CD8-positive, alpha-beta memory T cell (primary cell): ENCODE results near the gene OTUB2. TPM values are rescaled to one million over a fixed set of nuclear protein-coding genes. Genes with fewer than 3 reads are reported as not detected.

Experiments
- CTCF ChIA-PET: fragments of 350-600 bp; sonication (Branson Sonifier 250); formaldehyde crosslinking; loops from one replicate; lab custom pipeline; 2021; ENCODE audit warnings: antibody characterized with exemption; lab: Charles Lee
- POLR2A ChIA-PET: fragments of 350-600 bp; sonication (Branson Sonifier 250); formaldehyde crosslinking; loops from one replicate; lab custom pipeline; 2021; ENCODE audit warnings: antibody characterized with exemption; lab: Charles Lee
- DNase-seq, 5 donors: peaks; one replicate each; pipeline versions ENCODE4 v3.0.0 to v3.0.0-alpha.2; 2020 to 2022; ENCODE audit warnings: mixed read lengths in 1 of 5
- H3K27ac ChIP-seq: one replicate; pipeline ENCODE4 v1.7.0; 2013; ENCODE audit warnings: low read depth, mild to moderate bottlenecking, low read length, moderate library complexity
- H3K27me3 ChIP-seq: 2 replicates; pipeline ENCODE4 v1.7.0; 2013; ENCODE audit warnings: low read length, mild to moderate bottlenecking; ENCODE audit not compliant: insufficient read depth, poor library complexity, severe bottlenecking
- H3K36me3 ChIP-seq: 2 replicates; pipeline ENCODE4 v1.7.0; 2013; ENCODE audit warnings: mild to moderate bottlenecking, low read length, moderate library complexity; ENCODE audit not compliant: insufficient read depth
- H3K4me1 ChIP-seq: 2 replicates; pipeline ENCODE4 v1.7.0; 2013; ENCODE audit warnings: mild to moderate bottlenecking, low read length, moderate library complexity; ENCODE audit not compliant: insufficient read depth
- H3K4me3 ChIP-seq: 2 replicates; pipeline ENCODE4 v1.7.0; 2013; ENCODE audit warnings: mild to moderate bottlenecking, low read length
- H3K9me3 ChIP-seq: 2 replicates; pipeline ENCODE4 v1.7.0; 2013; ENCODE audit warnings: mild to moderate bottlenecking, low read length
- H3K27ac Mint-ChIP-seq, 8 donors: one replicate each; pipeline ENCODE4 v1.8.0; 2020 to 2021; ENCODE audit warnings: mixed read lengths in 8 of 8, mild to moderate bottlenecking in 6 of 8, inconsistent platforms in 3 of 8, moderate library complexity in 3 of 8
- H3K27me3 Mint-ChIP-seq, 2 donors: one replicate each; pipeline ENCODE4 v1.8.0; 2020 to 2021; ENCODE audit warnings: mixed read lengths in 2 of 2, mild to moderate bottlenecking in 1 of 2, moderate library complexity in 1 of 2
- H3K36me3 Mint-ChIP-seq, 3 donors: one replicate each; pipeline ENCODE4 v1.8.0; 2020 to 2021; ENCODE audit warnings: mixed read lengths in 3 of 3, inconsistent platforms in 1 of 3, mild to moderate bottlenecking in 1 of 3
- H3K4me1 Mint-ChIP-seq, 3 donors: one replicate each; pipeline ENCODE4 v1.8.0; 2020 to 2021; ENCODE audit warnings: mixed read lengths in 3 of 3, inconsistent platforms in 1 of 3, mild to moderate bottlenecking in 1 of 3
- H3K4me3 Mint-ChIP-seq, 7 donors: one replicate each; pipeline ENCODE4 v1.8.0; 2020 to 2021; ENCODE audit warnings: mixed read lengths in 7 of 7, mild to moderate bottlenecking in 6 of 7, moderate library complexity in 4 of 7, inconsistent platforms in 2 of 7
- H3K9me3 Mint-ChIP-seq, 5 donors: one replicate each; pipeline ENCODE4 v1.8.0; 2020 to 2022; ENCODE audit warnings: mixed read lengths in 5 of 5, mild to moderate bottlenecking in 3 of 5, moderate library complexity in 2 of 5, inconsistent platforms in 1 of 5
- polyA plus RNA-seq: library from polyadenylated mRNA; unstranded; fragments of 300-500 nt; fragmentation: Illumina TruSeq; gene quantifications from one replicate; pipeline ENCODE4 v1.2.3, GENCODE V29; 2021
- total RNA-seq, 2 experiments: library from RNA; stranded (reverse); gene quantifications; one replicate each; pipeline ENCODE4 v1.2.3, GENCODE V29; 2021

OTUB2 gene
- total and polyA plus RNA-seq, 3 experiments from 2014 or later: 0.12 to 1.8 (median 1.1) TPM

GRCh38 chr14:94022532-94023411 is 3.4 kb upstream of the OTUB2 start:
- peaks cover 1 to 3% of the 10 kb centered on the region in 2 donors for H3K27me3 Mint-ChIP-seq
- H3K9me3 Mint-ChIP-seq: no peaks in the 10 kb centered on the region
- H3K4me1 Mint-ChIP-seq: peaks cover 13 to 26% (median 22%) of the 10 kb centered on the region in 3 donors
- no peak overlapping the region for H3K4me3 Mint-ChIP-seq
- ChIA-PET CTCF (interaction anchor here (1.6 to 3.5 kb wide), 3 partner anchors 14 to 84 kb away, joined by 4 to 18 read pairs (median 16); no protein-coding TSS in a partner anchor), POLR2A (interaction anchor here (0.6 to 1.3 kb wide), 2 partner anchors 22 to 71 kb away, joined by 3 read pairs; no protein-coding TSS in a partner anchor)
- Histone ChIP-seq H3K27me3 (no peaks in the 10 kb centered on the region), H3K4me1 (peaks cover 5% of the 10 kb centered on the region), H3K27ac (no peak overlapping the region), H3K36me3 (no peaks in the 10 kb centered on the region), H3K9me3 (no peaks in the 10 kb centered on the region), H3K4me3 (no peak overlapping the region)
- peaks cover 0 to 1% (median 0%) of the 10 kb centered on the region in 3 donors for H3K36me3 Mint-ChIP-seq
- H3K27ac Mint-ChIP-seq: no peak overlapping the region
- no peak for DNase-seq

DNA sequence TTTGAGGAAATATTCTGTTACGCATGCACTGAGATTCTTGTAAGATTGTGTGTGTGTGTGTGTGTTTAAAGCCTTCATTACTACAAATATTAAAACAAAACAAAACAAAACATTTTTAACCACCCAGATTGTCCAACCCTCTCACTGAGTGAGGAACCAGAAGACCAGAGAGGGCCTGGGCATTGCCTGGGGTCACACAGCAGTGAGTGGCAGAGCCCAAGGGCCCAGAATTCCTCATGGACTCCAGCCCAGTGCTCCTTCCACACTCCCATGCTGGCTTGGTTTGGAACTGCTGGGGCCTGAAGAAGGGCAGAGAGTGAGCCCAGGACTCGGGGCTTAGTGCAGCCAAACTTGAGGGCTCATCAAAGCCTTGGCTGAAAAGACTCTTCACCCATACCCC is 1.6 kb upstream of the OTUB2 start:
- Histone ChIP-seq H3K27ac (no peak overlapping the region), H3K4me3 (no peak overlapping the region), H3K9me3 (no peaks in the 10 kb centered on the region), H3K4me1 (peaks cover 5% of the 10 kb centered on the region), H3K36me3 (no peaks in the 10 kb centered on the region), H3K27me3 (no peaks in the 10 kb centered on the region)
- POLR2A ChIA-PET: interaction anchor here (1.3 kb wide), 1 partner anchor 73 kb away, joined by 3 read pairs; no protein-coding TSS in a partner anchor
- CTCF ChIA-PET: interaction anchor here (0.9 to 3.5 kb wide), 9 partner anchors 8 to 112 kb away, joined by 3 to 16 read pairs (median 4); no protein-coding TSS in a partner anchor
- Mint-ChIP-seq H3K27me3 (peaks cover 1 to 3% of the 10 kb centered on the region in 2 donors), H3K4me1 (peaks cover 21 to 36% (median 34%) of the 10 kb centered on the region in 3 donors), H3K36me3 (peaks cover 0 to 1% (median 0%) of the 10 kb centered on the region in 3 donors), H3K27ac (no peak overlapping the region), H3K4me3 (no peak overlapping the region), H3K9me3 (no peaks in the 10 kb centered on the region)
- no peak for DNase-seq

DNA sequence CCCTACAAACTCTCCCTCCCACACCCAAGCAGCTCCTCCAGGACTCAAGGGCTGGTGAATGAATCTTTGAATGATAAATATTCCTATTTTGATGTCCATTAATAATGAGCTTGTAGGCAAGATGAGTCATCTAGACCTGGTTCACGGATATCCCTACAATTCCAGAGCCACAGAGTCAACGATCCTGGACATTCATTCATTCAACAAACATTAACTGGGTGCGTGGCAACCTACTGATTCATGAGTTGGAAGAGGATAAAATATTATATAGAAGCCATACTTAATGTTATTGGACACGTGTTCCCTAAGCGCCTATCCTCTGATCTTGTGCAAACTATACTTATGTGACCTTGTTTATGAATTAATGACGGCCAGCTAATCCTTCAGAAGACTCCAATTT is 420 bp upstream of the OTUB2 start:
- no peak for DNase-seq
- H3K4me3 ChIP-seq: peak overlapping the region; percentile 57
- Mint-ChIP-seq H3K27ac (peak overlapping the region in 3 of 8 donors; percentile 82 to 85 (median 83)), H3K9me3 (no peaks in the 10 kb centered on the region), H3K36me3 (peaks cover 0 to 1% (median 0%) of the 10 kb centered on the region in 3 donors), H3K4me3 (peak overlapping the region; percentile 71 to 94 (median 82)), H3K27me3 (peaks cover 0 to 3% of the 10 kb centered on the region in 2 donors), H3K4me1 (peaks cover 21 to 36% (median 34%) of the 10 kb centered on the region in 3 donors)
- no peaks in the 10 kb centered on the region for H3K36me3 ChIP-seq
- peaks cover 5% of the 10 kb centered on the region for H3K4me1 ChIP-seq
- ChIA-PET CTCF (interaction anchor here (1.0 to 4.3 kb wide), 7 partner anchors 10 to 118 kb away, joined by 3 to 29 read pairs (median 3); no protein-coding TSS in a partner anchor), POLR2A (interaction anchor here (0.6 to 1.2 kb wide), 4 partner anchors 11 to 86 kb away, joined by 3 to 5 read pairs (median 4); no protein-coding TSS in a partner anchor)
- H3K27me3 ChIP-seq: no peaks in the 10 kb centered on the region
- no peaks in the 10 kb centered on the region for H3K9me3 ChIP-seq
- H3K27ac ChIP-seq: no peak overlapping the region

- Mint-ChIP-seq H3K27me3 (peaks cover 0 to 3% of the 10 kb centered on the region in 2 donors), H3K27ac (peak overlapping the region in 1 of 8 donors; percentile 19), H3K36me3 (peaks cover 0 to 1% (median 0%) of the 10 kb centered on the region in 3 donors), H3K9me3 (no peaks in the 10 kb centered on the region), H3K4me1 (peaks cover 21 to 30% (median 29%) of the 10 kb centered on the region in 3 donors), H3K4me3 (peak overlapping the region in 6 of 7 donors; percentile 15 to 88 (median 61))
- Histone ChIP-seq H3K4me1 (peaks cover 5% of the 10 kb centered on the region), H3K27me3 (no peaks in the 10 kb centered on the region), H3K36me3 (no peaks in the 10 kb centered on the region), H3K27ac (no peak overlapping the region), H3K4me3 (peak overlapping the region; percentile 57), H3K9me3 (no peaks in the 10 kb centered on the region)
- ChIA-PET POLR2A (no interaction called here), CTCF (interaction anchor here (1.1 to 4.3 kb wide), 6 partner anchors 10 to 109 kb away, joined by 3 to 29 read pairs (median 6); no protein-coding TSS in a partner anchor)
- no peak for DNase-seq
Measured at GRCh38 chr14:94026889-94027469, 839 bp downstream of the OTUB2 start.

DNA sequence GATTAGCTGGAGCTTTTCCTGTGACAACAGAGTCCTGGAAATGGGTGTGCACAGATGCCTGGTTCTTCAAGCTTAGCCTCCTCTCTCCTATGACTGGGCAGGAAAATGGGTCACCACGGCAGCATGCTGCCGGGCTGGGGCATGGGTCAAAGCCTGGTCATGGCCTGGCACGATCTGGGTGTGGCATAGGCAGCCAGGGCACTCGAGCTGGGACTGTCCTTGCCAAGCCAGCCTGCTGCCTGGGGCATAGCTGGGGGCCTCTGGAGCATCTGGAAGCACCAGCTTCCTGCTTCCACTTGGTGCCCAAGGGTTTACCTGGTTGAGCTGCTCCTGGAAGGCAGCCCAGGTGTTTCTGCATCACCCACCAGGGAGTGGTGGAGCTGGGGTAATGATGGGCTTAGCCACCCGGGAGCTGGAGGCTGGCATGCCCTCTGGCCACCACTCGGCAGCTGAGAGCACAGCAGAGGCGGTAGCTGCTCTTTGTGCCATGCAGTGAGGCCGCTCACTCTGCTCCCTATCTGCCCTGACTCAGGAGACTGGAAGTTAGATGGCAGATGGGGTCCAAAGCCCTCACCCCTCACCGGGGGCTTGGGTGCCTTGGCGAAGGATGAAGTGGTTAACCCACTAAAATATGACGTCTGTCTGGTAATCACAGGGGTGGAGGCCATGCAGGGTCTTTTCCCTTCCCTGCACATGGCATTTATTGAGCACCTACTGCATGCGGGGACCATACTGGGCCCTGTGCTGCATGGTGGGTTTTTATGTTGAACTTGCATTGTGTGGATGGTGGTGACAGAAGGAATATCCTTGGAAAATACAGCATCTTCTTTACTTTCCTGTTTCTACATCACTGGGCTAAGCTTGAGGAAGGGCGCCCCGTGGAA is 1.7 kb downstream of the OTUB2 start:
- Histone ChIP-seq H3K4me1 (peaks cover 5% of the 10 kb centered on the region), H3K9me3 (no peaks in the 10 kb centered on the region), H3K36me3 (no peaks in the 10 kb centered on the region), H3K27ac (no peak overlapping the region), H3K4me3 (no peak overlapping the region), H3K27me3 (no peaks in the 10 kb centered on the region)
- H3K36me3 Mint-ChIP-seq: peaks cover 0 to 1% (median 0%) of the 10 kb centered on the region in 3 donors
- no peaks in the 10 kb centered on the region for H3K9me3 Mint-ChIP-seq
- peak overlapping the region in 2 of 8 donors; percentile 19 to 39 for H3K27ac Mint-ChIP-seq
- peaks cover 17 to 24% (median 21%) of the 10 kb centered on the region in 3 donors for H3K4me1 Mint-ChIP-seq
- ChIA-PET POLR2A (interaction anchor here (0.6 kb wide), 1 partner anchor 147 kb away, joined by 3 read pairs; no protein-coding TSS in a partner anchor), CTCF (interaction anchor here (1.1 to 4.3 kb wide), 6 partner anchors 9 to 108 kb away, joined by 3 to 29 read pairs (median 6); no protein-coding TSS in a partner anchor)
- DNase-seq: no peak
- H3K27me3 Mint-ChIP-seq: peaks cover 0 to 3% of the 10 kb centered on the region in 2 donors
- H3K4me3 Mint-ChIP-seq: peak overlapping the region; percentile 29 to 88 (median 64)

- H3K4me1 Mint-ChIP-seq: peaks cover 17 to 20% (median 17%) of the 10 kb centered on the region in 3 donors
- no peak overlapping the region for H3K27ac ChIP-seq
- H3K27me3 ChIP-seq: no peaks in the 10 kb centered on the region
- DNase-seq: no peak
- H3K4me3 ChIP-seq: no peak overlapping the region
- peaks cover 0 to 3% of the 10 kb centered on the region in 2 donors for H3K27me3 Mint-ChIP-seq
- peak overlapping the region in 1 of 8 donors; percentile 23 for H3K27ac Mint-ChIP-seq
- no peaks in the 10 kb centered on the region for H3K36me3 ChIP-seq
- no peaks in the 10 kb centered on the region for H3K9me3 Mint-ChIP-seq
- peaks cover 0 to 1% (median 0%) of the 10 kb centered on the region in 3 donors for H3K36me3 Mint-ChIP-seq
- H3K4me1 ChIP-seq: peaks cover 5% of the 10 kb centered on the region
- H3K9me3 ChIP-seq: no peaks in the 10 kb centered on the region
- CTCF ChIA-PET: interaction anchor here (1.1 to 4.3 kb wide), 6 partner anchors 8 to 108 kb away, joined by 3 to 29 read pairs (median 6); no protein-coding TSS in a partner anchor
- peak overlapping the region in 6 of 7 donors; percentile 29 to 80 (median 57) for H3K4me3 Mint-ChIP-seq
- POLR2A ChIA-PET: no interaction called here
Measured at GRCh38 chr14:94028450-94028826, 2.3 kb downstream of the OTUB2 start.

GRCh38 chr14:94029265-94029664 is 3.1 kb downstream of the OTUB2 start:
- POLR2A ChIA-PET: no interaction called here
- H3K9me3 ChIP-seq: no peaks in the 10 kb centered on the region
- Mint-ChIP-seq H3K9me3 (no peaks in the 10 kb centered on the region), H3K4me3 (peak overlapping the region in 1 of 7 donors; percentile 80), H3K4me1 (peaks cover 17 to 20% (median 17%) of the 10 kb centered on the region in 3 donors), H3K36me3 (no peaks in the 10 kb centered on the region), H3K27ac (peak overlapping the region in 1 of 8 donors; percentile 35), H3K27me3 (no peaks in the 10 kb centered on the region)
- no peak overlapping the region for H3K27ac ChIP-seq
- H3K4me3 ChIP-seq: no peak overlapping the region
- no peak for DNase-seq
- no peaks in the 10 kb centered on the region for H3K27me3 ChIP-seq
- peaks cover 5% of the 10 kb centered on the region for H3K4me1 ChIP-seq
- CTCF ChIA-PET: interaction anchor here (1.0 to 4.3 kb wide), 5 partner anchors 12 to 107 kb away, joined by 3 to 29 read pairs (median 3); no protein-coding TSS in a partner anchor
- H3K36me3 ChIP-seq: no peaks in the 10 kb centered on the region
